GM12878 (cell line): ENCODE results near the gene TNRC6B. TPM values are rescaled to one million over a fixed set of nuclear protein-coding genes. Genes with fewer than 3 reads are reported as not detected.

Experiments
- ATAC-seq: fragments of 200-7000 bp; cut with Tn5 transposase; 3 replicates; pipeline ENCODE4 v1.9.1; 2020; ENCODE audit warnings: mild to moderate bottlenecking, moderate library complexity
- BruUV-seq: library from RNA; stranded (reverse); fragments of 400-500 nt; replicated peaks from 2 replicates; lab custom pipeline; 2021; lab: Mats Ljungman, UMichigan
- CTCF ChIA-PET: fragments of 300-600 bp; sonication (Branson Sonifier 250); formaldehyde crosslinking; extraction: SDS; loops from one replicate; lab custom pipeline; 2021; ENCODE audit warnings: inconsistent platforms; lab: Yijun Ruan, JAX
- POLR2A ChIA-PET: fragments of 350-600 bp; formaldehyde crosslinking; extraction: SDS; loops from one replicate; lab custom pipeline; 2021; ENCODE audit warnings: inconsistent platforms; lab: Charles Lee
- RAD21 ChIA-PET: fragments of 300-600 bp; sonication (Branson Sonifier 250); formaldehyde crosslinking; loops from one replicate; lab custom pipeline; 2023; ENCODE audit warnings: antibody characterized with exemption; ENCODE audit not compliant: unreplicated experiment; lab: Charles Lee
- SMC1A ChIA-PET: fragments of 300-600 bp; sonication (Branson Sonifier 250); formaldehyde crosslinking; loops from one replicate; lab custom pipeline; 2023; ENCODE audit not compliant: unreplicated experiment, uncharacterized antibody; lab: Charles Lee
- DNase-seq: peaks from one replicate; pipeline ENCODE4 v3.0.0-alpha.2; 2011; ENCODE audit warnings: low read depth, low spot score
- FAIRE-seq: peaks from 3 replicates; lab custom pipeline; 2011; peaks lifted over from hg19 to GRCh38; lab: Jason Lieb, UNC
- H2AFZ ChIP-seq: 2 replicates; pipeline ENCODE4 v1.6.0; 2011; ENCODE audit warnings: low read depth, low read length, control low read depth; ENCODE audit not compliant: control insufficient read depth
- H3K27ac ChIP-seq: 2 replicates; pipeline ENCODE4 v1.5.1; 2011; ENCODE audit warnings: control low read depth; ENCODE audit not compliant: control insufficient read depth, insufficient read depth
- H3K27me3 ChIP-seq, 2 experiments: replicated peaks in 1 of 2; 2 replicates each; pipeline versions ENCODE4 v1.6.0 to v1.6.1; 2011; ENCODE audit warnings: low read length in 1 of 2; ENCODE audit not compliant: control insufficient read depth in 2 of 2, insufficient read depth in 2 of 2
- H3K36me3 ChIP-seq, 2 experiments: 2 replicates each; pipeline ENCODE4 v1.5.1; 2011; ENCODE audit warnings: low read length in 1 of 2; ENCODE audit not compliant: control insufficient read depth in 2 of 2, insufficient read depth in 2 of 2
- H3K4me1 ChIP-seq: 2 replicates; pipeline ENCODE4 v1.6.1; 2011; ENCODE audit warnings: mild to moderate bottlenecking, low read length, moderate library complexity, mixed read lengths; ENCODE audit not compliant: control insufficient read depth, insufficient read depth
- H3K4me2 ChIP-seq: 2 replicates; pipeline ENCODE4 v1.6.0; 2011; ENCODE audit warnings: control low read depth; ENCODE audit not compliant: control insufficient read depth, insufficient read depth
- H3K4me3 ChIP-seq: fragments of 200-600 bp; sonication (generic); 2 replicates; pipeline ENCODE4 v1.5.1; 2016
- H3K79me2 ChIP-seq: 2 replicates; pipeline ENCODE4 v1.6.0; 2011; ENCODE audit warnings: low read length; ENCODE audit not compliant: control insufficient read depth, insufficient read depth
- H3K9ac ChIP-seq: 2 replicates; pipeline ENCODE4 v1.8.0; 2011; ENCODE audit warnings: low read length, control low read depth, mixed read lengths; ENCODE audit not compliant: control insufficient read depth, insufficient read depth
- H3K9me3 ChIP-seq: replicated peaks from 3 replicates; pipeline ENCODE4 v1.5.1; 2011; ENCODE audit warnings: mild to moderate bottlenecking, low read length; ENCODE audit not compliant: control insufficient read depth, insufficient read depth
- H4K20me1 ChIP-seq: 2 replicates; pipeline ENCODE4 v1.6.0; 2011; ENCODE audit not compliant: control insufficient read depth, insufficient read depth
- CBFB ChIP-seq: IDR thresholded peaks from 2 replicates; pipeline ENCODE4 v1.6.1; 2016; ENCODE audit warnings: antibody characterized with exemption, low read depth
- CBX3 ChIP-seq: fragments of 200-600 bp; sonication (generic); IDR thresholded peaks from 2 replicates; pipeline ENCODE4 v1.6.1; 2016; ENCODE audit warnings: low read depth, borderline replicate concordance
- CEBPZ ChIP-seq: fragments of 150-350 bp; IDR thresholded peaks from 2 replicates; pipeline ENCODE4 v1.6.1; 2016; ENCODE audit warnings: low read depth, low read length
- HDGF ChIP-seq: fragments of 450-650 bp; IDR thresholded peaks from 2 replicates; pipeline ENCODE4 v1.6.1; 2016; ENCODE audit warnings: antibody characterized with exemption
- MTA3 ChIP-seq: IDR thresholded peaks from 2 replicates; pipeline ENCODE4 v1.6.1; 2012; ENCODE audit warnings: low read length, inconsistent platforms, borderline replicate concordance
- MYC ChIP-seq: IDR thresholded peaks from 2 replicates; pipeline ENCODE4 v1.6.1; 2011; ENCODE audit warnings: mild to moderate bottlenecking, low read length, moderate library complexity, inconsistent platforms; ENCODE audit not compliant: insufficient read depth, insufficient replicate concordance, insufficient read length, severe bottlenecking
- NFYA ChIP-seq: IDR thresholded peaks from 2 replicates; pipeline ENCODE4 v1.6.1; 2011; ENCODE audit warnings: low read depth, mild to moderate bottlenecking, low read length, improper control_type of control experiment, borderline replicate concordance
- NRF1 ChIP-seq: conservative IDR thresholded peaks from 2 replicates; pipeline ENCODE4 v1.6.1; 2011; ENCODE audit warnings: mild to moderate bottlenecking, low read depth, low read length, improper control_type of control experiment
- POLR2AphosphoS5 ChIP-seq: IDR thresholded peaks from 2 replicates; pipeline ENCODE4 v1.6.1; 2011; ENCODE audit warnings: mild to moderate bottlenecking, low read length, inconsistent platforms
- RFX5 ChIP-seq: IDR thresholded peaks from 2 replicates; pipeline ENCODE4 v1.6.1; 2011; ENCODE audit warnings: low read depth, low read length, improper control_type of control experiment
- SMAD5 ChIP-seq: IDR thresholded peaks from 2 replicates; pipeline ENCODE4 v1.6.1; 2016; ENCODE audit warnings: antibody characterized with exemption, low read depth
- USF2 ChIP-seq: IDR thresholded peaks from 2 replicates; pipeline ENCODE4 v1.6.1; 2011; ENCODE audit warnings: low read depth, low read length, improper control_type of control experiment, borderline replicate concordance
- YBX1 ChIP-seq: fragments of 450-650 bp; IDR thresholded peaks from 2 replicates; pipeline ENCODE4 v1.6.1; 2016; ENCODE audit warnings: antibody characterized with exemption
- ZNF384 ChIP-seq: IDR thresholded peaks from 2 replicates; pipeline ENCODE4 v1.6.1; 2012; ENCODE audit warnings: low read depth, mild to moderate bottlenecking, low read length, improper control_type of control experiment, borderline replicate concordance
- WGBS: methylation state at CpG from one replicate; pipeline ENCODE4 v1.1.6; 2016; ENCODE audit warnings: low lambda C conversion rate; ENCODE audit not compliant: insufficient replicate concordance, insufficient coverage; ENCODE audit errors: missing lambda C conversion rate; 5-methylcytosine and 5-hydroxymethylcytosine counted together
- in situ Hi-C: fragments of 300-500 bp; cut with MboI; formaldehyde crosslinking; loops from 9 replicates; pipeline ENCODE4 v1.14.3; 2018; ENCODE audit warnings: mixed read lengths
- intact Hi-C: fragments of 100-400 bp; cut with micrococcal nuclease; formaldehyde crosslinking; loops from one replicate; pipeline ENCODE4 v1.14.2; 2022; ENCODE audit not compliant: unreplicated experiment
- polyA plus RNA-seq, 11 experiments: library from polyadenylated mRNA; depleted of rRNA in 4 of 11; unstranded in 6 of 11; stranded (reverse) in 5 of 11; fragments of >200 nt; fragmentation: Nextera tagmentation in 4 of 11; fragmentation: Illumina TruSeq in 1 of 11; extraction: Ambion mirVana in 4 of 11; extraction: Trizol in 1 of 11; gene quantifications; 1 replicate in 1 of 11; 2 replicates in 10 of 11; pipeline versions ENCODE4 v1.2.1 to v1.2.3, GENCODE V29; 2011 to 2016; ENCODE audit warnings: inconsistent platforms in 2 of 11, missing spikeins in 2 of 11, low read depth in 1 of 11
- total RNA-seq, 4 experiments: library from RNA; depleted of rRNA in 3 of 4; stranded (reverse); fragments of >200 nt in 3 of 4; fragmentation: Illumina TruSeq in 1 of 4; extraction: Trizol in 1 of 4; gene quantifications; 2 replicates each; pipeline versions ENCODE4 v1.2.1 to v1.2.3, GENCODE V29; 2013 to 2021

Gene TNRC6B
- total and polyA plus RNA-seq, 10 of the 15 experiments (the other 5 are each of a cell fraction or from before 2014, with no cell fraction given) = 3.6 to 32.8 (median 16.4) TPM

DNA sequence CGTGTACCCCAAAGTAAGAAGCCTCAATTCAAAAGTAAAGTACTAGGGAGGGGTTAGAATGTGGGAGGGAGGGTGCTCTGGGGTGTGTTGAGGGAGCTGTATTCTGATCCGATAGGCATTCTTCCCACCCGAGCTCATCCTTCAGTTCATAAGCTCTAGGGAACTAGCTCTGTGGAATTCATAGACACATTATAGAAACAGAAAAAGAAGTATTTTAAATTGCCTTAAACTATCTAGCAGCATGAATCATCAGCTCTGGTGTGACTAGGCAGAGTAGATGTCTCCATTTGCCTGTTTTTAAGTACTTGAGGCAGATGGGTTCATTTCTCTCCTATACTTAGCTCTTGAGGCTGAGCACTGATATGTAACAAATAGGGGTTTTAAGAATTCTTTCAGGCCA is 185.3 kb downstream of the TNRC6B start:
- ChIA-PET POLR2A (interaction anchor here (0.5 kb wide), 1 partner anchor 32 kb away, joined by 4 read pairs; no protein-coding TSS in a partner anchor), RAD21 (interaction anchor here (0.7 kb wide), 1 partner anchor 22 kb away, joined by 3 read pairs; no protein-coding TSS in a partner anchor), SMC1A (interaction anchor here (1.0 to 1.1 kb wide), 2 partner anchors 10 to 14 kb away, joined by 3 to 4 read pairs; no protein-coding TSS in a partner anchor), CTCF (interaction anchor here (1.2 kb wide), 1 partner anchor 15 kb away, joined by 3 read pairs; no protein-coding TSS in a partner anchor)
- H3K27ac ChIP-seq = no peak overlapping the region
- no peaks in the 10 kb centered on the region for H3K27me3 ChIP-seq
- BruUV-seq = no TSS peak
- TF ChIP-seq USF2 (no peak), RFX5 (no peak), ZNF384 (no peak), CEBPZ (no peak), MYC (no peak), SMAD5 (no peak), CBFB (no peak), CBX3 (no peak), POLR2AphosphoS5 (no peak), NFYA (no peak), HDGF (no peak), MTA3 (no peak), NRF1 (no peak), YBX1 (no peak)
- no peak overlapping the region for H2AFZ ChIP-seq
- peaks cover 32 to 59% of the 10 kb centered on the region in 2 experiments for H3K36me3 ChIP-seq
- H3K4me3 ChIP-seq = no peak overlapping the region
- H4K20me1 ChIP-seq = no peaks in the 10 kb centered on the region
- ATAC-seq (no peak), DNase-seq (no peak), FAIRE-seq (no peak)
- no peak overlapping the region for H3K9ac ChIP-seq
- WGBS = 80% methylated on average over 3 of the region's 3 CpGs
- no peak overlapping the region for H3K4me2 ChIP-seq
- H3K4me1 ChIP-seq = no peaks in the 10 kb centered on the region
- intact Hi-C loops (no loop called here), in situ Hi-C loops (no loop called here)
- H3K9me3 ChIP-seq = no peaks in the 10 kb centered on the region
- H3K79me2 ChIP-seq = no peaks in the 10 kb centered on the region
